A204.1 (cell line): Measurements from ENCODE around the gene ABCG1.

Source experiments
- FAIRE-seq: peaks from 2 replicates; lab custom pipeline; 2012; peaks lifted over from hg19 to GRCh38; lab: Jason Lieb, UNC

The ABCG1 gene

GRCh38 chr21:42214921-42215320 is 4.0 kb upstream of the ABCG1 start:
- FAIRE-seq = no peak

DNA sequence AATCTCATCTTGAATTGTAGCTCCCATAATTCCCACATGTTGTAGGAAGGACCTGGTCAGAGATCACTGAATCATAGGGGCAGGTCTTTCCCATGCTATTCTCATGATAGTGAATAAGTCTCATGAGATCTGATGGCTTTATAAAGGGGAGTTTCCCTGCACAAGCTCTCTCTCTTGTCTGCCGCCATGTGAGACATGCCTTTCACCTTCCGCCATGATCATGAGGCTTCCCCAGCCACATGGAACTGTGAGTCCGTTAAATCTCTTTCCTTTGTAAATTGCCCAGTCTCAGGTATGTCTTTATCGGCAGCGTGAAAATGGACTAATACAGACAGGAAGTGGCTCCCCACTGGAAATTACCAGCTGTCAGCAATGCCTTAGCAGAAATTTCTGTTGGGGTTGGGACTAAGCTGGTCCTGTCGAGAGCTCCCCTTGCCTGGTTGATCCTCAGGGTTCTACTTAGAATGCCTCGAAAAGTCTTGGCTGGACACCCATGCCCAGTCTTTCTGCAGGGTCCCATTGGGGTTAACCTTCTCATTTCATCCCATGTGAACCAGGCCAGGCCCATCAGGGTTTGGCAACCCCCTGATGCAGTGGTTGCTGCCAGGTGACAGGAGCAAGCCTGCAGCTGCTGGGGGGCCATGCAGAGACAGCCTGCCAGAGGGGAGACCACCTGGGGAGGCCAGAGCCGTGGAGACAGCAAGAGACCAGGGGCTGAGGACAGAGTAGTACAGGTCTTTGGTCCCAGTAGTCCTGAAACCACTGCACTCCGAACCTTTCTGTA is 2.8 kb upstream of the ABCG1 start:
- no peak for FAIRE-seq

DNA sequence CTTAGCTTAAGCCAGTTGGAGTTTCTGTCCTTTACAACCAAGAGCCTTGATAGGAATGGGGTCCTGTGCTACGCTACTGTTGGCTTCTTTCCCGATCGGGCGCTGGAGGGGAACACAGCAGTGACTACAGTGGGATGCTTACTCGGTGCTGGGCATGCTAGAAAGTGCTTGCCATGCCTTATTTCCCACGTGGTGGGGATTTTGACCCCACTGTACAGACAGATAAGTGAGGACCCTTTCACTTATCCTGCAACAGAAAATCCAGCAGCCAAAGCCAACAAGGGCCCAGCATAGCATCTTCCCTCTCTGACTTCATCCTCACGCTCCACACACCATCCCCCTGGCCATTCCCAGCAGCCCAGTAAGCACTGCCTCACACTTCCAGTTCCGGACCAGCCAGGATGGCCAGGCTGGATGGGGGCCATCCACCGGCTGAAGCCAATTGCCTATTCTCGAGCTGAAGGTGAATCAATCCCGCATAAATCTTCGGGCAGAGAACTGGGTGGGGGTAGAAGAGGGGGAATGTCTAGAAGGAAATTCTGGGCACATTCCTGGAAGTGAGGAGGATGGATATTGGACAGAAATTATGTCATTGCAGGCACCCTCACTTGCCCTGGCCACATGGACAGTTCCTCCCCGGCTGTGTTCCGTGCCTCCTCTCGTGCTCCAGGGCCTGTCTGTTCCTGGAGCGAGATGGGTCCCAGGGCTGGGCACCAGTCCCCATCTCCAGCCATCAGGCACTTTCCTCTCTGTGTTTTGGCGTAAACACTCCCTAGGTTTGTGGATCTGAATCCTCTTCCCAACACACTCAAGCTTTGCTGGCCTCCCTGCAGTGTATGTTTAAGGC is 2.0 kb upstream of the ABCG1 start:
- no peak for FAIRE-seq

GRCh38 chr21:42219606-42220137 is 732 bp downstream of the ABCG1 start:
- FAIRE-seq = no peak

DNA sequence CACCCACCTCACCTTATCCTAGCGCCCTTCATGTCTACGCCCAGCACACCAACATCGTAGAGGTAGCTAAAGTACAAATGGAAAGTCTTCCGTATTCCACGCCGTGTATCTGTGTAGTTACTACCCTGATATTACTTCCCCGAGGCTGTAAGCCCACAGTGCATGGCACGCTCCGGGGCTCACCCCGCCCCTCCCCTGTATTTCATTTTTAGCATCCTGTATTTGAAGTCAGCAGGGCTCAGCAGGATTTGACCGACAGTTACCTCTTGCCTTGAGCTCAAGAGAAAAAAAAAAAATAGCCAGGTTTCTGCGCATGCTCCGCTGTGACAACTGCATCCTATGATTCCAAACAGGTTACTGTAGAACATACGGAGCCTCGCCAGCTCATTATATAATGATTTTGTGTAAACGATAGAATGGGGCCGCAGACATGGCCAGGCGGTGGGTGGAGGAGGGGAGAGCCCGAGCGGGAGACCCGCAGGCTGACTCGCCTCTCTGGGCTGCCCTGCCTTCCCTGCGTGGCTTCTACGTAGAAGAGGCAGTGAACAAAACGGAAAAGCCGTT is 1.3 kb downstream of the ABCG1 start:
- no peak for FAIRE-seq

DNA sequence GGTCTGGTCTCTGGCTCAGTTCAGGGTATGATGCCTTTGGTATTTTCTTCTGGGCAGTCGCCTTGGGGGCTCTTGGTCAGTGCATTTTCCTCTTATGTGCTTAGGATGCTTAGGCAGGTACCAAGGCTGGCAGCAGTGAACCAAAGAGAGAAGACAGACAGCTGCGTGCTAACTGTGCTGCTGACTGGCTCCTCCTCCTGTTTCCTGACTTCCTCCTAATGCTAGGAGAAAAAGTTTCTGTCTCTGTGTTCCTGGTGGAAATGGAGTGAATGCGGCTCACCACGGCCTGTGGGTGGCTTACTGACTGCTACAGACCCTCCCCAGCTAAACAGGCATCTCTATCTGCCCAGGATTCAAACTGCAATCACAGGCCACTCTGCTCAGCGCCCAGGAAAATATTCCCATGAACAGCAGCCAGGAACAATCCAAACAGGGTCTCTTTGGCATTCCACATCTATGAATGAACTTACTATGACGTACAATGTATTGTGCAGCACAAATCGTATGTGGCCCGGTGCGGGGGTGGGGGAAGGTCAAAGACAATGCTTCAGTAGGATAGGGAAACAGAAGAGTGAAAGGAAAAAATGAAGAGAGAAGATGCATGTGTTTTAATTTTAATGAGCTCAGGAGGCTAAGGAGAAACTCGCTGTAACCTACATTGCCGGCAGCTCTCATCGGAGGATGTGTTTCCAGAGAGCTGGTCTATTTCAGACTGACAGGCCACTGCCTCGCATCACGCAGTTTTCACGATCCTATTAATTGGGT is 2.8 kb downstream of the ABCG1 start:
- no peak for FAIRE-seq

DNA sequence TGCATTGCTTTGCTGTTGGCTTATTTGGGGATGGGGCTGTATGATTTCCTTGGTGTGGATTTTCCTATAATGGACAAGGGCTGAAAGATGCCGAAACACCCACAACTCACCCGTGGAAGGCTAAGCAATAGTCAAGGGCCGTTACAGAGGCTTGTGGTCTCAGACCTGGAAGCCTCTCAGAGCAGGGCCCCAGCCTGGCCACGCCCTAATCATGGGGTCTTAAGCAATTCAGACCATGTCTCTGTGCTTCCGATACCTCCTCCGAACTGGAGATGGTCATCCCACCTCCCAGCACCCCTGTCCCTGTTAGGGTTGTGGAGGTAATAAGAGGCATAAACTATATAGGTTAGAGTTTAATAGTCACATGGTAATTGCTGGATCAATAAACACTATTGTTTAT is 3.4 kb downstream of the ABCG1 start:
- no peak for FAIRE-seq

GRCh38 chr21:42222821-42223390 is 4.0 kb downstream of the ABCG1 start:
- FAIRE-seq = no peak

DNA sequence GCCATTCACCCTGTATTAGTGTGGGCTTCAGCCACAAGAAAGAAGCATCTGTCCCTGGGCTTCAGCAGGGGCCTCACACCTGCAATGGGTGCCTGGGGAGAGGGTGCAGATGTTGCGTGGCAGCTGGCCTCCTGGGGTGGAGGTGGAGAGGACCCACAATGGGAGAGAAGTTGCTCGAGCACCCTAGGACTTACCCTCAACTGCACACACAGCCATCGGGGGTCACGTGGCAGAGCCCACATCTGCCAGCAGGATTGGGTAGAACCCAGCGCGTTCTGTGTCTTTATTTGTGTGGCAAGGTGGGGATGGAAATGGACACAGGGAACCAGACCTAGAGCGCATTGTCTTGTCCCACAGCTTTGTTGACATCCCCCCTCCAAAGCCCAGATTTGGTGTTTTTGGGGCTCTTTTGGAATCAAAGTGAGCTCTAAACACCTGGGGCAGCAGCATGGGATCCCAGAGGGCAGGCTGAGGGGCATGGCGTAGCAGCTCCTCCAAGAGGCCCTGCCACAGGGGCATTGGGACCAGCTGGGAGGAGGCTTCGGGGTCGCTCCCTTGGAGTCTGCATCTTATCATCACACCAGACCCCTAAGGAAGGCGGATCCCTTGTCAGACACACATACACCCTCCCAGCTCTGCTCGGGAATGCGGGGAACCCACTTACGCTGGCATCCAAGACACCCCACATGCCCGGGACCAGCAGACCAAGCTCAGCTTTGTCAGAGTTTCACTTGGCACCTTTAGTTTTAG is 5.1 kb downstream of the ABCG1 start:
- FAIRE-seq = no peak

DNA sequence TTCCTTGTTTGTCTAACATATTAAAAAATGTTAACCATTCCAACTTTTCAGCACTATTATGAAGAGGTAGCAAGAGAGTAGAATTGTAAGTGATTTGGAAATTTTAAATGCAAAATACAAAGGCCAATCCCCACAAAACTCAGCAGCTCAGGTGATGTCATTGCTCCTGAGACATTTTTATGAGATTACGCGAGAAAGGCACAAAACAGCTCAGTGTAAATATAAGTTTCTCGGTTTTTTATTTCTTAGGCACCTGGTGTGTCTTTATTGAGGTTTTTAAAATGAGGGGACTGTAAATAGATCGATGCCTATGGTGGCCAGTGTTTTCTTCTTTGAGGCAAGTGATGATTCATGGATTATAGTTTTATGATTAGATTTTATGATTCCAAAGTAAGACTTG is 6.1 kb downstream of the ABCG1 start:
- no peak for FAIRE-seq

DNA sequence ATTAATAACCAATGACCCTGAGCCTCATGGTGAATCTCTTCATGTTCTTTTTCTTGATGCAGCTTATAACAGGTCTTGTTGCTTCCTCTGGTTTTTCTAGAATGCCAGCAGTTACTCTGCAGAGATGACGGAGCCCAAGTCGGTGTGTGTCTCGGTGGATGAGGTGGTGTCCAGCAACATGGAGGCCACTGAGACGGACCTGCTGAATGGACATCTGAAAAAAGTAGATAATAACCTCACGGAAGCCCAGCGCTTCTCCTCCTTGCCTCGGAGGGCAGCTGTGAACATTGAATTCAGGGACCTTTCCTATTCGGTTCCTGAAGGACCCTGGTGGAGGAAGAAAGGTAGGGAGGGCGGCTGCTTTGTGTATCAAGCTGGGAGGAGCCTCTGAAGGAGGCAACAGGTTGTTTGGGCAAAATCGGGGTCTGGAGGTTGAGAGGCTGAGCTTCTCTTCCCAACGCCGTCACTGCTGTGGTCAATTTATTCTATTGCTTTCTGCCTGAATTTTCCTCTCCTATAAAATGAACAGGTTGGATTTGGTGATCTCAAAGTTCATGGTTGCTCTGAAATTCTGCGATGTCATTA is 6.7 kb downstream of the ABCG1 start:
- no peak for FAIRE-seq

- FAIRE-seq = no peak
These were observed 7.7 kb downstream of the ABCG1 start for GRCh38 chr21:42226626-42227025.

DNA sequence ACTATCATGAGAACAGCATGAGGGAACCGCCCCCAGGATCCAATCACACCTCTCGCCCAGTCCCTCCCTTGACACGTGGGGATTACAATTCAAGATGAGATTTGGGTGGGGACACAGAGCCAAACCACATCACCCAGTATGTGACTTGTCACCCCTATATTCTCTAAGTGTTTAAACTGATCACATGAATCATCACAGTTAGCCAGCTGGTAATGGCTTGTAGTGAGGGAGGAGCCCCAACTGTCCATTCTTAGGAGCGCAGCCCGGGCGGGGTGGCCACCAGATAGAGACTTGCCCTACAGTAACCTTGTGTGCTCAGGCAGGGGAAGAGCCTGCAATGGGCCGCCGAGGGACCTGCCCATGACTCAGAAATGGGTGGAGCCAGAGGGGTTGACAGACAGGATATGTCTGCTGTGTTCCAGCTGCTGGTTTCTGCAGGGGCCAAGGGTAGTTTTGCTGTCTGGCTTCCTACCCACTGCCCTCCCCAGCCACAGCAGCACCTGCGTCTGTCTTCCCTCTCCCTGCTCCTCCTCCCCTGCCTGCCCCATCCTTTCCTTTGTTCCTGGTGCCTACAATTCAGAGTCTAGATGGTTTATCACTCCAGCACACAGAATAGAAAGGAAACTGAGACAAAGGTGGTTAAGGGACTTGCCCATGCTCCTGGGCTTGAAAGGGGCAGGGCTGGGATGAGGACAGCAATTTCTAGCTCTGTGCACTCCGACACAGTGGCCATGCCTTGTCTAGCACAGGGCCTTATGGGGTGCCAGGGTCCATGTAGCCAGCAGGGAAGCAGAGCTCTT is 9.2 kb downstream of the ABCG1 start:
- no peak for FAIRE-seq

DNA sequence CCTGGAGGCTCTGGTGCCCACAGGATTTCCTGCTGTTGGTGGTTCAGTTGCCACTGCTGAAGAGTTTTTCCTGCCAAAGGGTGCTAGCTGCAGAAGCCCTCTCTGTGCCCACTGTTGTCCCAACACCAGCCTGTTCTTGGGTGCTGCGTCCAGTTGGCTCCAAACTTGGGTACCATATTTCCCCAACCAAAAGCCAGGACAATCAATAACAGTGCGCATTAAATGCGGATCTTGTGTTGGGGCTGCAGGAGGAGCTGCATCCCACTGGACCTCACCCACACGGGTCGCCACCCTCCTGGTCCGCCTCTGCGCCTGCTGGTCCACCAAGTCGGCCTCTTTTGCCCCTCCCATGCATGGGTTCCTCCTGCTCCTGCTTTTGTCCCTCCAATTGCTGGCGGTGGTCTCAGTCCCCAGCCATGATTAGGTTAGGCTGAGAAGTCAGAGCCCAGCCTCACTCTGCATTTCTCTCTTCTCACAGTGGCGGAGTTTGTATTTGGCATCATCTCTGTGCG is 9.8 kb downstream of the ABCG1 start:
- FAIRE-seq = no peak

GRCh38 chr21:42229676-42230075 is 10.7 kb downstream of the ABCG1 start:
- no peak for FAIRE-seq

DNA sequence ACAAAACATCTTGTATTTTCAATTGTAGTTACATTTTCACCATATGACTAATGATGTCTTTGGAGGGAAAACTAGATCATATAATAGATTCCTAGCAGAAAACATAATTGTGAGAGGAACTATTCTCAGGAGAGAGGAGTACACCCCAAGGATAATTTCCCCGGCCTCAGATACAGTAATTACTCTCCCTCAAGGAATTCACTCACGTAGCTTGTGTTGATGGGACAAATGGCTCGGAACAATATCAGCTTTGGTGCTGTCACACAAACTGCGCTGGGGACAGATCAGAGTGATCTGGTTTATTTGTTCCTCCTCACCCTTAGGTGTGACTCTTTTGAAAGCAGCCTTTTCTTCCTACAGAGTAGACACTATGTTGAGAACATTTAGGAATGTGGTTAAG is 11.2 kb downstream of the ABCG1 start:
- no peak for FAIRE-seq

DNA sequence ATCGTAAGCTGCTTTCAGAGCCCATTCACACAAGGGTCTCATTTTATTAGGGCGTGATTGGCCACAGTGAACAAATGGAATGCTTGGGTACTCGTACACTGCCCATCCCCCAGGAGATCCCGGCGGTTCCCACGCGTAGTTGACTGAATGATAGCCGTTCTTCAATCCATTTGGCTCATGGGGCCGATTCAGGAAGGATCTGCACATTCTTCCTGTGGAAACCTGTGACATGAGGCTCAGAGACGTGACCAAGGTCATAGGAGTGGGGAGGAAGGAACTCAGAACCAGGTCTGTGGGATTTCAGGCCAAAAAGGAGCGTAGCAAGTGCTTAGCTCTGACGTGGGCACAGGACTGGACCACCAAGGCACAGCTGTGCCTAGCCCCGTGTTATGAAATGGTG is 11.7 kb downstream of the ABCG1 start:
- no peak for FAIRE-seq

GRCh38 chr21:42231756-42232155 is 12.8 kb downstream of the ABCG1 start:
- no peak for FAIRE-seq

GRCh38 chr21:42232176-42232825 is 13.4 kb downstream of the ABCG1 start:
- FAIRE-seq = no peak
